ENCODE data around the gene CFAP46. TPM values are rescaled to one million over a fixed set of nuclear protein-coding genes. Genes with fewer than 3 reads are reported as not detected.

The CFAP46 gene
- total RNA-seq, 4 donors from 2014 or later, result not detected

- no peak overlapping the region for H3K4me3 ChIP-seq
- H3K27me3 ChIP-seq, result no peaks in the 10 kb centered on the region
- H3K36me3 ChIP-seq, result no peaks in the 10 kb centered on the region
- H3K9me3 ChIP-seq, result no peaks in the 10 kb centered on the region
- no peak overlapping the region for H3K27ac ChIP-seq
- DNase-seq, result no peak
- H3K4me1 ChIP-seq, result no peaks in the 10 kb centered on the region
- TF ChIP-seq, protein P1, sequence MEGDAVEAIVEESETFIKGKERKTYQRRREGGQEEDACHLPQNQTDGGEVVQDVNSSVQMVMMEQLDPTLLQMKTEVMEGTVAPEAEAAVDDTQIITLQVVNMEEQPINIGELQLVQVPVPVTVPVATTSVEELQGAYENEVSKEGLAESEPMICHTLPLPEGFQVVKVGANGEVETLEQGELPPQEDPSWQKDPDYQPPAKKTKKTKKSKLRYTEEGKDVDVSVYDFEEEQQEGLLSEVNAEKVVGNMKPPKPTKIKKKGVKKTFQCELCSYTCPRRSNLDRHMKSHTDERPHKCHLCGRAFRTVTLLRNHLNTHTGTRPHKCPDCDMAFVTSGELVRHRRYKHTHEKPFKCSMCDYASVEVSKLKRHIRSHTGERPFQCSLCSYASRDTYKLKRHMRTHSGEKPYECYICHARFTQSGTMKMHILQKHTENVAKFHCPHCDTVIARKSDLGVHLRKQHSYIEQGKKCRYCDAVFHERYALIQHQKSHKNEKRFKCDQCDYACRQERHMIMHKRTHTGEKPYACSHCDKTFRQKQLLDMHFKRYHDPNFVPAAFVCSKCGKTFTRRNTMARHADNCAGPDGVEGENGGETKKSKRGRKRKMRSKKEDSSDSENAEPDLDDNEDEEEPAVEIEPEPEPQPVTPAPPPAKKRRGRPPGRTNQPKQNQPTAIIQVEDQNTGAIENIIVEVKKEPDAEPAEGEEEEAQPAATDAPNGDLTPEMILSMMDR (IDR thresholded peaks at IDR 0.05), result no peak
- TF ChIP-seq POLR2A (IDR thresholded peaks at IDR 0.05), result no peak
Measured at GRCh38 chr10:132988988-132989387, 46.6 kb upstream of the CFAP46 start.

- no peaks in the 10 kb centered on the region for H3K36me3 ChIP-seq
- H3K27me3 ChIP-seq, result no peaks in the 10 kb centered on the region
- TF ChIP-seq POLR2A (IDR thresholded peaks at IDR 0.05), result no peak
- TF ChIP-seq, protein P1 (IDR thresholded peaks at IDR 0.05), result no peak
- no peak overlapping the region for H3K4me3 ChIP-seq
- no peaks in the 10 kb centered on the region for H3K9me3 ChIP-seq
- no peaks in the 10 kb centered on the region for H3K4me1 ChIP-seq
- H3K27ac ChIP-seq, result no peak overlapping the region
- DNase-seq, result peak in 1 of 3 donors; percentile 30
Measured at GRCh38 chr10:132987671-132988571, 45.6 kb upstream of the CFAP46 start.

DNA sequence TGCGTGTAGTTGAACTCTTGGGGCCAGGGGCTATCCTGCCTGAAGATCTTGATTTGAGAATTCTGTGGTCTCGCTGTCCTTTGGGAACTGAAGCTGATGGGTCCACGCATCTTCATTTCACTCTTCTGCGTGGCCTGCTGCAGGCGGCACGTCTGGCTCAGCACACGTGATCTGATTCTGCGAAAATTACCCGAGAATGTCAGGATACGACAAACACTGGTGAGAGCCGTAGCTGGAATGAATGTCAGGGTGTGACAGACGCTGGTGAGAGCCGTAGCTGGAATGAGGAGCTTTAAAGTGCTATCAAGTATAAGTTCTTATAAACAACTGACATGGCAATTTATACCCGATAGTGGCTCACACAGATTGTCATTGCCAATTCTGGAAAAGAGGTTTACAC is 44.6 kb upstream of the CFAP46 start:
- H3K9me3 ChIP-seq, result no peaks in the 10 kb centered on the region
- no peak for DNase-seq
- H3K4me1 ChIP-seq, result no peaks in the 10 kb centered on the region
- TF ChIP-seq, protein P1 (IDR thresholded peaks at IDR 0.05), result no peak
- no peak for TF ChIP-seq POLR2A (IDR thresholded peaks at IDR 0.05)
- no peak overlapping the region for H3K4me3 ChIP-seq
- H3K27me3 ChIP-seq, result no peaks in the 10 kb centered on the region
- H3K27ac ChIP-seq, result no peak overlapping the region
- no peaks in the 10 kb centered on the region for H3K36me3 ChIP-seq

DNA sequence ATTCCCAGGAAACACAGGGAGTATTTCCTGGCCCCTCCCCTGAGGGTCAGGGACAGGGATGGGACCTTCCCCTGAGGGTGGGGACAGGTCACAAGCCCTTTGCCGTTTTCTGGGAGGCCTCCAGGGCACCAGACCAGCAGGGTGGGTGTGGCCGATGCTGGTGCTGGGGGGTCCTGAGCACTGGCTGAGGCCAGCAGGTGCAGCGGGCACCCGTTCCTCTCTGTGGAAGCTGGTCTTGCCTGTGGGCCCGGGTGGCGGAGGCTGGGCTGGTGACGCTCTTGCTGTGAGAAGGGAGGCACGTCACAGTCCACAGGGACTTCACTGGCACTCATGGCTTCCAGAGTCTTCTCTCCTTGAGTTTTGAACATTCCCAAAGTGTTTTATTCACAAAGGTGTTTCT is 44.2 kb upstream of the CFAP46 start:
- no peak overlapping the region for H3K27ac ChIP-seq
- H3K4me3 ChIP-seq, result no peak overlapping the region
- no peaks in the 10 kb centered on the region for H3K4me1 ChIP-seq
- peak in 1 of 3 donors; percentile 16 for DNase-seq
- H3K36me3 ChIP-seq, result no peaks in the 10 kb centered on the region
- TF ChIP-seq POLR2A (IDR thresholded peaks at IDR 0.05), result no peak
- TF ChIP-seq, protein P1 (IDR thresholded peaks at IDR 0.05), result no peak
- H3K9me3 ChIP-seq, result no peaks in the 10 kb centered on the region
- H3K27me3 ChIP-seq, result no peaks in the 10 kb centered on the region

- H3K4me1 ChIP-seq, result no peaks in the 10 kb centered on the region
Measured at GRCh38 chr10:132986076-132986475, 43.7 kb upstream of the CFAP46 start.

More at GRCh38 chr10:132986076-132986475, 43.7 kb upstream of the CFAP46 start:
- no peak overlapping the region for H3K4me3 ChIP-seq
- no peaks in the 10 kb centered on the region for H3K36me3 ChIP-seq
- TF ChIP-seq, protein P1 (IDR thresholded peaks at IDR 0.05), result no peak
- no peak for TF ChIP-seq POLR2A (IDR thresholded peaks at IDR 0.05)
- H3K27me3 ChIP-seq, result no peaks in the 10 kb centered on the region
- no peaks in the 10 kb centered on the region for H3K9me3 ChIP-seq
- peak in 1 of 3 donors; percentile 34 for DNase-seq
- H3K27ac ChIP-seq, result no peak overlapping the region

Measured in Peyer's patch (tissue), 4 donors.